ENCODE measurements around the gene KATNB1. TPM values are rescaled to one million over a fixed set of nuclear protein-coding genes. Genes with fewer than 3 reads are reported as not detected.

The KATNB1 gene
- total RNA-seq, 1 donor = 11.8 TPM

DNA sequence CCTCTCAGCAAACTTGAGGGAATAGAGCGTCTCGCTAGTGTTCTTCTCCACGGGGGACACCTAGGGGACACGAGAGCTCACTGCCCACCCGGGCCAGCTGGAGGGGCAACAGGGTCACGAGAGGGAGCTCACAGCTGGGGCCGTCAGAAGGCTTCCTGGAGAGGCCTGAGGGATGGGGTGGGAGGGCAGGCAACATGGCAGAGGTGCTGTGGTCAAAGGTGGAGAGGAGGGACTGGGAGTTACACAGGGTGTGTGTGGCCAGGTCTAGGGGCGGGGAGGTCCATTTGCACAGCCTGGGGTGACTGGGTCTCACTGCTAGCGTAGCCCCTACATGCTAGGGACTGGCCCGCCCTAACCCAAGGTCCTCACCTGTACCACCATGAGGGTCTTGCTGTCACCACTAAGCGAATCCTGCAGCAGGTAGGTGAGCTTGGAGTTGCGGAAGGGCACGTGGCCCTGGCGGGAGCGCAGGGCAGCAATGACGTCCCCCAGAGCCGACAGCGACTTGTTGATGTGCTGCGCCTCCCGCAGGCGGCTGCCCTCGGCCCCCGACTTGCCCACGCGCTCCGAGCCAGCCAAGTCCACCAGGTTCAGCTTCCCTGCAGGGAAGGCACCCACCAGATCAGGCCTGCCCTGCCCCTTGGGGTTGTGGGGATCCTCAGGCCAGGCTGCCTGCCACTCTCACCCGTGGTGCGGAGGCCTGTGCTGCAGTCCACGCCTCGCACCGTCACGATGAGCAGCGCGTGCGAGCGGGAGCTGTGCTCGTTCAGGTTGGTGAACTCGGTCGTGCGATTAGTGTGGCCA lies 25.0 kb downstream of the KATNB1 start:
- Histone ChIP-seq H3K4me1 (ENCODE audit: insufficient read depth, low read length) (no peaks in the 10 kb centered on the region), H3K27me3 (ENCODE audit: insufficient read depth, low read length) (no peaks in the 10 kb centered on the region), H3K4me3 (ENCODE audit: low read length) (no peak overlapping the region), H3K9me3 (ENCODE audit: low read depth, low read length) (no peaks in the 10 kb centered on the region)

DNA sequence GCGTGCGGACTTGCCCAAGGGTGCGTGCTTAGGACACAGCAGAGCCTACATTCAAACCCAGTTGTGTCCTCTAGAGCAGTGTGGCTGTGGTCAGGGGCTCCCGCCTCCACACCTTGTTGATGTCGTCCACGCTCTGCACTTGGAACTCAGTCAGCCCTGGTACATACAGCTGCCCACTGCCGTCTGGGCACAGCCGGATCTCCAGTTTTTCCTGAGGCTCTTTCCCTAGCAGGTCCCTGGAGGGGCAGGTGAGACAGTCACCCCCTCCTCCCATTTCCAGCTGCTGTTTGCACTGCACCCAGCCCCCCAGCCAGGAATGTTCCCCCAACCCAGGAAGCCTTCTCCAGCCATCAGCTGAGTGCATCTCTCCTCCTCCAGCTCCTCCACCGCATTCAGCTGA lies 25.7 kb downstream of the KATNB1 start:
- H3K27me3 ChIP-seq (ENCODE audit: insufficient read depth, low read length) = no peaks in the 10 kb centered on the region
- no peaks in the 10 kb centered on the region for H3K4me1 ChIP-seq (ENCODE audit: insufficient read depth, low read length)
- no peaks in the 10 kb centered on the region for H3K9me3 ChIP-seq (ENCODE audit: low read depth, low read length)
- no peak overlapping the region for H3K4me3 ChIP-seq (ENCODE audit: low read length)

- Histone ChIP-seq H3K4me1 (ENCODE audit: insufficient read depth, low read length) (no peaks in the 10 kb centered on the region), H3K9me3 (ENCODE audit: low read depth, low read length) (no peaks in the 10 kb centered on the region), H3K27me3 (ENCODE audit: insufficient read depth, low read length) (no peaks in the 10 kb centered on the region), H3K4me3 (ENCODE audit: low read length) (no peak overlapping the region)
Observed at GRCh38 chr16:57761957-57762356, 26.4 kb downstream of the KATNB1 start.

DNA sequence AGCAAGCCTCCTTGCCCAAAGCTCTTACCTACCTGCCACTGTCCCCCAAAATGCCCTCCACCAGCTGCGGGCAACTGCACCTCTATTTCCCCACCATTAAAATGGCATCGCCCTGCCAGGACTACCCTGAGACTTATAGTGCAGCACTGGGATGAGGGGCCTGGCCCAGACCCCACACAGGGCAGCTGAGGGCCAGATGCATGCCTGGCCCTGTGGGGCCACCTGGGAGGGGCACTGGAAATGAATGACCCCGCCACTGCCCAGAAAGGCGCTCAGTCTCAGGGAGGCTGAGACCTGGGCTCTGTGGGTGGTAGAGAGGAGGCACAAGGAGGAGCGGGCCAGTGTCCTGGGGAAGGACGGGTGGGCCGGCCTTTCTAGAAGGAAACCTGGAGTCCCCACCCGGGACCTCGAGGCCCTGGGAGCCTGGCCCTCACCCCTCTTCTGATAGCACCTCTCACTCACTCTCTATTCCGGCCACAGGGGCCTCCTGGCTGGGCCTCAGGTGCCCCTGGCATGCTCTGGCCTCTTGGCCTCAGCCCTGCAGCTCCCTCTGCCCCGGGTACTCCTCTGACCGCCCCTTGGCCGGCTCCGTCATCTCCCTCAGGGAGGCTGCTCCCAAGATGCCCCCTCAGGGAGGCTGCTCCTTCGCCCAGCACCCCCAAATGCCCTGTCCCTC lies 26.9 kb downstream of the KATNB1 start:
- Histone ChIP-seq H3K4me1 (ENCODE audit: insufficient read depth, low read length) (no peaks in the 10 kb centered on the region), H3K27me3 (ENCODE audit: insufficient read depth, low read length) (no peaks in the 10 kb centered on the region), H3K4me3 (ENCODE audit: low read length) (no peak overlapping the region), H3K9me3 (ENCODE audit: low read depth, low read length) (no peaks in the 10 kb centered on the region)

GRCh38 chr16:57763285-57764005 lies 27.9 kb downstream of the KATNB1 start:
- H3K27me3 ChIP-seq (ENCODE audit: insufficient read depth, low read length) = no peaks in the 10 kb centered on the region
- no peak overlapping the region for H3K4me3 ChIP-seq (ENCODE audit: low read length)
- H3K4me1 ChIP-seq (ENCODE audit: insufficient read depth, low read length) = no peaks in the 10 kb centered on the region
- H3K9me3 ChIP-seq (ENCODE audit: low read depth, low read length) = no peaks in the 10 kb centered on the region

- no peaks in the 10 kb centered on the region for H3K27me3 ChIP-seq (ENCODE audit: insufficient read depth, low read length)
- H3K4me3 ChIP-seq (ENCODE audit: low read length) = no peak overlapping the region
- H3K4me1 ChIP-seq (ENCODE audit: insufficient read depth, low read length) = no peaks in the 10 kb centered on the region
- no peaks in the 10 kb centered on the region for H3K9me3 ChIP-seq (ENCODE audit: low read depth, low read length)
Observed at GRCh38 chr16:57764006-57764340, 28.4 kb downstream of the KATNB1 start.

- no peaks in the 10 kb centered on the region for H3K4me1 ChIP-seq (ENCODE audit: insufficient read depth, low read length)
- no peaks in the 10 kb centered on the region for H3K9me3 ChIP-seq (ENCODE audit: low read depth, low read length)
- H3K4me3 ChIP-seq (ENCODE audit: low read length) = no peak overlapping the region
- no peaks in the 10 kb centered on the region for H3K27me3 ChIP-seq (ENCODE audit: insufficient read depth, low read length)
Observed at GRCh38 chr16:57764341-57765159, 29.0 kb downstream of the KATNB1 start.

GRCh38 chr16:57765160-57765728 lies 29.7 kb downstream of the KATNB1 start:
- Histone ChIP-seq H3K4me3 (ENCODE audit: low read length) (no peak overlapping the region), H3K4me1 (ENCODE audit: insufficient read depth, low read length) (no peaks in the 10 kb centered on the region), H3K27me3 (ENCODE audit: insufficient read depth, low read length) (no peaks in the 10 kb centered on the region), H3K9me3 (ENCODE audit: low read depth, low read length) (no peaks in the 10 kb centered on the region)

- no peaks in the 10 kb centered on the region for H3K4me1 ChIP-seq (ENCODE audit: insufficient read depth, low read length)
- H3K9me3 ChIP-seq (ENCODE audit: low read depth, low read length) = no peaks in the 10 kb centered on the region
- H3K27me3 ChIP-seq (ENCODE audit: insufficient read depth, low read length) = no peaks in the 10 kb centered on the region
- no peak overlapping the region for H3K4me3 ChIP-seq (ENCODE audit: low read length)
Observed at GRCh38 chr16:57766714-57767348, 31.3 kb downstream of the KATNB1 start.

- Histone ChIP-seq H3K27me3 (ENCODE audit: insufficient read depth, low read length) (no peaks in the 10 kb centered on the region), H3K4me3 (ENCODE audit: low read length) (no peak overlapping the region), H3K4me1 (ENCODE audit: insufficient read depth, low read length) (no peaks in the 10 kb centered on the region)
Observed at GRCh38 chr16:57769541-57770145, 34.1 kb downstream of the KATNB1 start.

DNA sequence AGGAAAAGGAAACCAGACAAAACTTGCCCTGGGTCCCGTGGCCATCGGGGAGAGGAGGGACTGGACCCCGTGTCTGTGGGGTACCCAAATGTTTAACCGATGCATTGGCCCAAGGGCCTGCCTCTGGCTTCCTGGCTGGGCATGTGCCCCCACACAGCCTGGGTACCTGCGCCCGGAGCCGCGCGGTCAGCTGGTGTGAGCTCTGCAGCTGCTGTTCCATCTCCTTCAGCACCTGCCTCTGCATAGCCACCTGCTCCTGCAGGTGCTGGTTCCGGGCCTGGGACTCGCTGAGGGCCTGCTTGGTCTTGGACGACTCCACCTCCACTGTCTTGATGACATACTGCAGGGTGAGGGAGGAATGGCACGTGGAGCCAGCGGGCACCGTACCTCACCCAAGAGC lies 34.8 kb downstream of the KATNB1 start:
- Histone ChIP-seq H3K4me3 (ENCODE audit: low read length) (no peak overlapping the region), H3K4me1 (ENCODE audit: insufficient read depth, low read length) (no peaks in the 10 kb centered on the region), H3K27me3 (ENCODE audit: insufficient read depth, low read length) (no peaks in the 10 kb centered on the region), H3K9me3 (ENCODE audit: low read depth, low read length) (no peaks in the 10 kb centered on the region)

More at GRCh38 chr16:57769541-57770145, 34.1 kb downstream of the KATNB1 start:
- H3K9me3 ChIP-seq (ENCODE audit: low read depth, low read length) = no peaks in the 10 kb centered on the region

- Histone ChIP-seq H3K4me1 (ENCODE audit: insufficient read depth, low read length) (no peaks in the 10 kb centered on the region), H3K9me3 (ENCODE audit: low read depth, low read length) (no peaks in the 10 kb centered on the region), H3K27me3 (ENCODE audit: insufficient read depth, low read length) (no peaks in the 10 kb centered on the region), H3K4me3 (ENCODE audit: low read length) (no peak overlapping the region)
Observed at GRCh38 chr16:57771141-57771785, 35.7 kb downstream of the KATNB1 start.

DNA sequence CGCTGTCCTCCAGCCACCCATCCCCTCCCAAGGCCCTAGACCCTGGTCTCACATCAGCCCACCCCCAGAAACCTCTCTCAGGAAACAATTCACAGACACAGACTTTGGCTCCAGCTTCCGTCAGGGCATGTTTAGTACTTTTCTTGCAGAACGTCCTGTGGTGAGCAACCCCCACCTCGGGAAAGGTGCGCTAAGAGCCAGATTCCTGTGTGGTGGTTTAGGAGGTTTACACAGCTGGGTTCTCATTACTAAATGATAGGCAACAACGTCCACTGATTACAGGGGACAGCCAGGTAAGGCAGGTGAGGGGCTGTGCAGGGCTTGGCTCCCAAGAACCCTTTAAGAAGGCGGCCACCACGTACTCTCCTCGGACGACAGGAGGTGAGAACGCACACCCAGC lies 37.4 kb downstream of the KATNB1 start:
- Histone ChIP-seq H3K4me1 (ENCODE audit: insufficient read depth, low read length) (no peaks in the 10 kb centered on the region), H3K9me3 (ENCODE audit: low read depth, low read length) (no peaks in the 10 kb centered on the region), H3K4me3 (ENCODE audit: low read length) (no peak overlapping the region), H3K27me3 (ENCODE audit: insufficient read depth, low read length) (no peaks in the 10 kb centered on the region)
